Astrocyte of the spinal cord (primary cell): ENCODE results near the gene ELMOD3.
"Not testable (repeated sequence)": the region's sequence is repeated elsewhere in the genome, so short reads cannot be mapped to it uniquely, and the experiment has no call there.

ENCODE experiments used
- DNase-seq: peaks from one replicate; pipeline ENCODE4 v3.0.0; 2011; ENCODE audit warnings: low read depth, low spot score
- H3K4me3 ChIP-seq: 2 replicates; pipeline ENCODE4 v1.5.1; 2011; ENCODE audit warnings: low read depth, mild to moderate bottlenecking, low read length, moderate library complexity
- CTCF ChIP-seq: IDR thresholded peaks from 2 replicates; pipeline ENCODE4 v1.5.1; 2012; ENCODE audit warnings: low read depth, mild to moderate bottlenecking, low read length, inconsistent platforms
- in situ Hi-C: cut with HindIII; loops from 2 replicates; pipeline ENCODE4 v1.10.0; 2017; ENCODE audit warnings: low sequenced_read_pairs

Gene ELMOD3

DNA sequence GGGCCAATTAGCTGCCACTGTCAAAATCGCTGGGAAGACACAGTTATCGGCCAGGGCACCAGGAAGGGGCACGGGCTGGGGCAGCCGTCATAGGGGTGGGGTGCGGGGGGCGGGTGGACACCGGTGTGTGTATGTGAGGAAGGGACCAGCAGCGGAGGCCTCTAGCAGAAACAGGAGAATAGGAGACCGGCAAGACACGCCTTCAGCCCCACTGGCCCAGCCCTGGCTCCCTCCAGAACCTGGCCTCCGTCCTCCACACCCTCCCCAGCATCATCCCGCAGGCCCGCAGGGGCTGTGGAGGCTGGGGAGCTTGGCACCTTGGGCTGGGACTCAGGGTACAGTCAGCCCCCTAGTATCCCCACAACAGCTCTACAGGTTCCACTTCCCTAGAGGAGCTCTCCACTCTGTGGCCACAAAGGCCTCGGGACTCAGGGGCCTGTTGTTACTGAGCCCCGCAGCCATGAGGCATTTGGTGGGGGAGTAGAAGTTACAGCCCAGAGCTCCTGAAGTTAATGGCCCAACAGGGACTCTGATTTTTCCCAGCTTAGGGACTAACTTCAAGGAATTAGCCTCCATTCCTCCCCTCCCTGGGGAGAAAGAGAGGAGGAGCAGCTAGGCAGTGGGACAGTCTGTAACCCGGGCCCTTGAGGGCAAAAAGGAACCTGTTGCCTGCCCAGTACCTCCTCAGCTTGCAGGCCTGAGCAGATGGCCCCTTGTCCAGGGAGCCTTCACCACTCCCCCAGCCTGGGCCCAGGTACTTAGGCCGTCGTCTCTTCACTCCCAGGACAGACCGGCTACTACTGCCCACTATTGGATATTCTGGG is 83.8 kb downstream of the ELMOD3 start:
- no peak for DNase-seq
- TF ChIP-seq CTCF = no peak
- no peak overlapping the region for H3K4me3 ChIP-seq
- in situ Hi-C loops = no loop called here

DNA sequence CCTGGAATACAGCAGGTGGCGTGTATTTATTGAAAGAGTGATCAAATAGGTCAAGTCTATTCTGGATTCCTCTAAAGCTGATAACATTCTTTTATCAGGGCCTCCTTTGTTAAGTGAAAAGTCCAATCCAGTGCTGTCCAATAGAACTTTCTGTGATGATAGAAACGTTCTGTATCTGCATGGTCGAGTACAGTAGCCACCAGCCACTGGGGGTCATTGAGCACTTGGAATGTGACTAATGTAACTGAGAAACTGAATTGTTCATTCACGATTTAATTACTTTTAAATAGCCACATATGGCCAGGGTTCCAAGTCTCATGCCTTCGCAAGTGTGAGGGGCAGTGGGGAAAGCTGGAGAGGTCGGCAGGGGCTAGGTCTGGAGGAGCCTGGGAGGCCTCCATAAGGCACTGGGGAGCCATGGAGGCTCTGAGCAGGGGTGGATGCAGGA is 84.5 kb downstream of the ELMOD3 start:
- no peak overlapping the region for H3K4me3 ChIP-seq
- in situ Hi-C loops = no loop called here
- no peak for DNase-seq
- TF ChIP-seq CTCF = no peak

DNA sequence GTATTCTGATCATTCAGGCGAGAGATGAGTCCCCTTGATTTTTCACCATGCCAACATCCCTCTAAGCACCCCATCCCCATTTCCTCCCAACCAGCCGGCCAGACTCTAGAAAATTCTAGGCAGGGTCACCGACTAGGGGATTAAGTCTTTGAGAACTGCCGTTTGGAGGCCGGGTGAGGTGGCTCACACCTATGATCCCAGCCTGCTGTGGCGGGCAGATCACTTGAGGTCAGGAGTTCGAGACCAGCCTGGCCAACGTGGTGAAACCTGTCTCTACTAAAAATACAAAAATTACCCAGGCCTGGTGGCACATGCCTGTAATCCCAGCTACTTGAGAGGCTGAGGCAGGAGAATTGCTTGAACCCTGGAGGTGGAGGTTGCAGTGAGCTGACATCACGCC is 85.0 kb downstream of the ELMOD3 start:
- DNase-seq, in situ Hi-C loops: not testable (repeated sequence)

DNA sequence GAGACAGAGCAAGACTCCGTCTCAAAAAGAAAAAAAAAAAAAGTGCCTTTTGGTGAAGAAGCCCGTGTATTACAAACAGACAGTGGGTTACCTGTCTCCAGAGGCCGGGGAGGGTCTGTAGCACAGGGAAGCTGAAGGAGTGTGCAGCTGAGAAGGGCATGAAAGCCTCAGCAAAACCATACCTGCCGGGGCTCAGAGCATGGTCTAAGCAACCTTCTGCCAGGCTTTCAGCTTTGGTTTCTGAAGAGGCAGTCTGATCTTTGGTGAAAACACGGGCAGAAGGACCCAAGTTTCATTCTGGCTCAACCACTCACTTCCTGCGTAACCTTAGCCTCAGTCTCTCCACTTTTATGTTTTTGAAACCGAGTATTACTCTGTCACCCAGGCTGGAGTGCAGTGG is 85.4 kb downstream of the ELMOD3 start:
- no peak overlapping the region for H3K4me3 ChIP-seq
- TF ChIP-seq CTCF = no peak
- in situ Hi-C loops = no loop called here
- no peak for DNase-seq

More for the DNA sequence above, 85.0 kb downstream of the ELMOD3 start:
- not testable (repeated sequence) for H3K4me3 ChIP-seq

DNA sequence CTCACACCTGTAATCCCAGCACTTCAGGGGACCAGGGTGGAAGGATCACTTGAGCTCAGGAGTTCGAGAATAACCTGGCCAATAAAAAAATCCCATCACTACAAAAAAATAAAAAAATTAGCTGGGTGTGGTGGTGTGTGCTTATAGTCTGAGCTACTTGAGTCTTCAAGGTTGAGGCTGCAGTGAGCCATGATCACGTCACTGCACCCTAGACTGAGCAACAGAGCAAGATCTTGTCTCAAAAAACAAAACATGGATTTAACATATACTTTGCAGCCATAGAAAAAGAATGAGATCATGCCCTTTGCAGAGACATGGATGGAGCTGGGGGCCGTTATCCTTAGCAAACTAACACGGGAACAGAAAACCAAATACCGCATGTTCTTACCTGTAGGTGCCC is 86.2 kb downstream of the ELMOD3 start:
- no peak for TF ChIP-seq CTCF
- in situ Hi-C loops = no loop called here
- no peak overlapping the region for H3K4me3 ChIP-seq
- DNase-seq = no peak
